ENCODE measurements around the gene RSU1. TPM values are rescaled to one million over a fixed set of nuclear protein-coding genes. Genes with fewer than 3 reads are reported as not detected.
"Not testable (repeated sequence)": the region's sequence is repeated elsewhere in the genome, so short reads cannot be mapped to it uniquely, and the experiment has no call there.

The RSU1 gene
- total RNA-seq, 4 donors from 2014 or later = 57.5 to 121 (median 81.6) TPM

GRCh38 chr10:16845248-16845647, 28.0 kb upstream of the RSU1 start:
- no peak for TF ChIP-seq CTCF (IDR thresholded peaks at IDR 0.05)
- no peak for DNase-seq (ENCODE audit: low spot score)
- no peak for ATAC-seq (ENCODE audit: low FRiP score)

- peak in 1 of 3 donors; percentile 43 for TF ChIP-seq CTCF (IDR thresholded peaks at IDR 0.05)
- DNase-seq (ENCODE audit: low spot score) (no peak), ATAC-seq (ENCODE audit: low FRiP score) (peak; percentile 75)
Observed at GRCh38 chr10:16843252-16843870, 26.1 kb upstream of the RSU1 start.

- no peak for TF ChIP-seq CTCF (IDR thresholded peaks at IDR 0.05)
- no peak for ATAC-seq (ENCODE audit: low FRiP score)
Observed at GRCh38 chr10:16835228-16835627, 18.0 kb upstream of the RSU1 start.

GRCh38 chr10:16832351-16833080, 15.3 kb upstream of the RSU1 start:
- ATAC-seq (ENCODE audit: low FRiP score) = no peak
- no peak for TF ChIP-seq CTCF (IDR thresholded peaks at IDR 0.05)
- no peak for DNase-seq (ENCODE audit: low spot score)

More at GRCh38 chr10:16835228-16835627, 18.0 kb upstream of the RSU1 start:
- no peak for DNase-seq (ENCODE audit: low spot score)

GRCh38 chr10:16828701-16829175, 11.5 kb upstream of the RSU1 start:
- DNase-seq (ENCODE audit: low spot score) = no peak
- no peak for TF ChIP-seq CTCF (IDR thresholded peaks at IDR 0.05)
- peak; percentile 56 for ATAC-seq (ENCODE audit: low FRiP score)

- peak; percentile 80 for ATAC-seq (ENCODE audit: low FRiP score)
- no peak for DNase-seq (ENCODE audit: low spot score)
- peak in 1 of 3 donors; percentile 7 for TF ChIP-seq CTCF (IDR thresholded peaks at IDR 0.05)
Observed at GRCh38 chr10:16828114-16828568, 10.9 kb upstream of the RSU1 start.

GRCh38 chr10:16827474-16827873, 10.2 kb upstream of the RSU1 start:
- not testable (repeated sequence) for ATAC-seq (ENCODE audit: low FRiP score); DNase-seq (ENCODE audit: low spot score)
